GM18499 (cell line): ENCODE results near the gene TCAF1.
A peak's percentile ranks its signal among the peaks of the same experiment; 100 is the strongest.

Experiments used
- ATAC-seq: cut with Tn5 transposase; IDR thresholded peaks from one replicate; pipeline ENCODE4 v1.9.1; 2021; ENCODE audit warnings: moderate number of reproducible peaks; ENCODE audit not compliant: insufficient read depth, unreplicated experiment

Gene TCAF1

GRCh38 chr7:143901668-143902331 lies at the start of gene TCAF1:
TSS of gene TCAF1 (minus strand) at chr7:143902176. CDS start at chr7:143876608, 25,568 bp downstream.
- ATAC-seq, result peak; percentile 63

DNA sequence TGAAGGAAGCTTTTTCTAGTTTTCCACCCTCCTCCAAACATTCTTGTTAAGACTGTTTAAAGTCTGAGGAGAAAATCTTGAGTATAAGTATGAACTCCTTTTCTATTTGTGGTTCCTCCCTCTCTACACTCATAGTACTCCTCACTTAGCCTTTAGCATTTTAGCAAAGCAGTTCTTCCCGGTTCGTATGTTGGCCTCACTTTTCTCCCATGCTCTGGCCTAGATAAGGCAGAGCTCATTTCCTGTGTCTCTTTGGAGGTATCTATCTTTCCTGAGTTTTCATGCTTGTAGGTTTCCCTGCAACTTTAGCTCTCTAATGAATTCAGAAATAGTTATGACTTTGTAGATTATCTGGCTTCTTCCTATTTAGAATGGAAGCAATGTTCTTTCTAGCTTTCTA lies 46.8 kb upstream of the TCAF1 start:
- no peak for ATAC-seq

GRCh38 chr7:143947111-143947510 lies 45.1 kb upstream of the TCAF1 start:
- no peak for ATAC-seq

GRCh38 chr7:143945423-143945822 lies 43.4 kb upstream of the TCAF1 start:
- ATAC-seq, result no peak

GRCh38 chr7:143938379-143939243 lies 36.6 kb upstream of the TCAF1 start:
- no peak for ATAC-seq

DNA sequence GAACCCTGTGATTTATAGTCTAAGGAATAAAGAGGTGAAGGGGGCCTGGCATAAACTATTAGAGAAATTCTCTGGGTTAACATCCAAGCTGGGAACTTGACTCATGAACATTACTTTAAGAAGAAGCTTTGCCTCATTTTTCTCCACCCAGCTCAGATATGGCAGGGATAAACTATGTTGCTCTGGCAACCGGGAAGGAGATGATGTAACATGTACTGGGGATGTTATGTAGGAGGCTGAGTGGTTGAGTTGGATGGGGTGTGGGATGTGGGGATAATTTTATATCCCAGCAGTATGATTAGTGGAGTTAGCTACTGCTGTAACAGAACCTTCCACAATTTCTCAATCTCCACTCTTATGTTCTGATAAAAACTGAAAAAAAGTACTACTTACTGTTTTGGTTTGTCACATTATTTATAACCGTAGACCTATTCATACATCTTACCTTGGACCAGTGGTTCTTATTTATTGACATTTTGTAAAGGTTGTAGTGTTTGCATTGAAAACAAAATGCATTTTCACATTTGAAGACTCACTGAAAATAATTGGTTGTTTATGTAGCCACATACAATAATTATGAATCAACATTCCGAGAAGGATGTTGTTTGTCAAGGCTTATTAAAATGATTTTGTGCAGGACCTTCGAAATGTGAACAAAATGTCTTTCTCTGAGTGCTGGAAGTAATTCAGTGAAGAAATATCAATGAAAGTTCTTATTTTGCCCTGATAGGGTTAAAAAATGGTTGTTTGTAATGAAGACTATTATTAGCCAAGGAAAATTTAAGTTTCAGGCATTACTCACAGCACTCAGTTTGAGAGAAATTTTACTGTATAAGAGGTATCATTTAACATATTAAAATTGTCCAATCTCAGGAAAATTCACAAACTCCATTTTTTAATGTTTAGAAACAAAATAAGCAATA lies 34.4 kb upstream of the TCAF1 start:
- ATAC-seq, result no peak

- ATAC-seq, result no peak
Observed at GRCh38 chr7:143934526-143935325, 32.8 kb upstream of the TCAF1 start, which contains the start of gene OR2F2. TSS of gene OR2F2 (plus strand) at chr7:143935233. CDS start at chr7:143935233, 0 bp downstream.

DNA sequence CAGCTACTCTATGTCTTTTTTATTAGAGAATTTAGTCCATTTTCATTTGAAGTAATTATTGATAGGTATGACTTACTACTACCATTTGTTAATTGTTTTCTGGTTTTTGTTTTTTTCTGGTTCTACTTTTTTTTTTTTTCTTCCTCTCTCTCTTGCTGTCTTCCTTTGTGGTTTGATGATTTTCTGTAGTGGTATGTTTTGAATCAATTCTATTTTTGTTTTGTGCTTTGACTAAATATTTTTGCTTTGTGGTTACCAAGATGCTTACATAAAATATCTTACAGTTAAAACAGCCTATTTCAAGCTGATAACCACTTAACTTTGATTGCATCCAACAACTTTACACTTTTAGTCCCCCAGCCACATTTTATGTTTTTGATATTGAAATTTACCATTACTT lies 29.8 kb upstream of the TCAF1 start:
- ATAC-seq, result no peak

- no peak for ATAC-seq
Observed at GRCh38 chr7:143929224-143929920, 27.4 kb upstream of the TCAF1 start.

DNA sequence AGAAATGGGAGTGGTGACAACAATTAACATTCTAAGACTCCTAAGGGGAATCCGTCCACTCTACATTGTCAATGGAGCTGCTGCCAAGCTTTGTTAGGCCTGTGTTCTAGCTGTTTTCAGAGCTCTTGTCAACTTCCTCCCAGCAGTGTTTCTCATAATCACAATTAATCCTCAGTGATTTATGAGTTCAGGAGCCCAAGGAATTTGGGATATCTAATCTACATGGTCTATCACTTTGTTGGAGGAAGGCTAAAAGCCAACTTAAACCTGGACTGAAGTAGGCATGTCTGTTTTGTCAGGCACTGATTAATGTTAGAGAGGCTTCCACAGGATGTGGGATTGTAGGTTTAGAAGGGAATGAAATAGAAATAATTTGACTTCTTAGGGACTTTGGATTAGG lies 22.9 kb upstream of the TCAF1 start:
- no peak for ATAC-seq

DNA sequence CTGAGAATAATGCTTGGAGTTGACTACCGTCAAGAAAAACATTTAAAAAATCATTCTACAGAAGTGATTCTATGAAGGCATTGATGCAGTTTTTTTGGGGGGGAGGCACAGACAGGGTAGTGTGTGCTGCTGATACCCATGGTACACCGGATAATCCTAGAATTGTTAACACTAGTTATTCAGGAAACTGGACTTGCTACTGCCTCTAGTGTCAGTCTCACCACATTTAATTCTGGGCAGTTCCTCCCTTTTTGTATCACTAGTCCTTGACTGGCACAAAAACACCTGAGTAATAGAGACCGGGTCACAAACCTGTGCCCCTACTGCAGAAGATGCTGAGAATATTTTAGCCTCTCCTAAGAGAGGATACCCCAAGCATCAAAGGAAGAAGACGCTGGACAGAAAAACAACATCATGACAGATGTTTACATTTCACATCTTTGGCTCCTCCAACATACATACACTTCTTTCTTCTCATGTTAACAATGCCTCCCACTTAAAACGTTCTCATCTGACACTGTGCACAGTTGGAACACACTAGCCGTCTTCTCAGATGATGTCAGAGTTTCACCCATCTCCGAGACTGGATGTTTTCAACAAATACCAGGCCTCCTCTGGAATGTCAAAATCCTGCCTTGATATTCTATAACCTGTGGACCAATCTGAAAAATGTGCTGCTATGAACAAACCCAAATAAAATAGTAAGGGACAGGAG lies 13.1 kb upstream of the TCAF1 start:
- ATAC-seq, result no peak

- no peak for ATAC-seq
Observed at GRCh38 chr7:143913945-143914615, 12.1 kb upstream of the TCAF1 start.

DNA sequence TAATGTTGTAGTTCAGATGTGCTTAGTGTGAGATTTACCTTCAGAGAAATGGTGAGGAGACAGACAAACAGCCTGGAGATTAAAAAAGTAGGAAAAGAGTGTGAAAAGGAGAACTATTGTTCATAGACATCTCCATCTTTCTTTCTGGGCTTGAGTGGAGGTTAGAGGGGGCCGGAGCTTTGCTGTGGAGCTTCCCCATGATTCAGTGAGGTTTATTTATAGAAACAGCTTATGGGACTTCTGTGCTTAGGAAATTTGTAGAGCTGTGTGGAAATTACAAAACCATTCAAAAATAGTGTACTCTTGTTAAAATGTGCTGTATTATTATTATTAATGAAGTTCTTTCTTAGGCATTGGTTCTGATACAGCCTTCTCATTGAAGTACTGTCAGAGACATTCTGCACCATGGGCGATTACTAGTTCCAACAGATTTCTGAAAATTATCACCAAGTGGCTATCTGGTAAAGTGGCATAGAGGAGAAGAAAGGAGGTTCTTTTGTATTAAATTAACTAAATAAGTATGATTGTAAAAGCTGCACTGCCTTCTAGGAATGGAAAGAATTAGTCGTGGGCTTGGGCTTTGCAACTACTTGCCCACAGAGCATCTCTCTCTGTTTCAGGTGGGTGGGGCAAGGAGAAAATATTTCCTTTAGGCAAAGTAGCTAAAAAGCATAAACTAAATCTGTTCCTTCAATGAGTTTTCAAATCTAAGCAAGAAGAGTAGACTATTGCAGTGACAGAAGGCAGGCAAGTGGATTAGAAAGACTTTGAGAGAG lies 8.7 kb upstream of the TCAF1 start:
- ATAC-seq, result no peak

DNA sequence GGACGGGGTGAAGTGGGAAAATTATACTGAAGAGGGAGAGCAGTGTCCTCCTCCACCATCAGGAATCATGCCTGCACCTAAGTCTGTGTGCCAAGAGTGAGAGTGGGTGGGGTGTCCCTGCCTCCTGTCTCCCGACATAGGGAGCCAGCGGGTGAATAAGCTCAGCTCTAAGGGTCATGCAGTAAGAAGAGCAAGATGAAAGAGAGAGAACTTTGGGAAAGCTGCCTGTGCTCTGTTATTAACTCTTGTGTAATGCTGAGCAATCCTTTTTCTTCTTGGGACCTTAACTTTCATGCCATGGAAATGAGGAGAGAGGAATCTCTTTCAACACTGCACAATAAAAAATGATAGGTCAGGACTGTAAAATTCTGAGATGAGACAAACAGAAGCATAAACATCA lies 7.9 kb upstream of the TCAF1 start:
- ATAC-seq, result no peak

DNA sequence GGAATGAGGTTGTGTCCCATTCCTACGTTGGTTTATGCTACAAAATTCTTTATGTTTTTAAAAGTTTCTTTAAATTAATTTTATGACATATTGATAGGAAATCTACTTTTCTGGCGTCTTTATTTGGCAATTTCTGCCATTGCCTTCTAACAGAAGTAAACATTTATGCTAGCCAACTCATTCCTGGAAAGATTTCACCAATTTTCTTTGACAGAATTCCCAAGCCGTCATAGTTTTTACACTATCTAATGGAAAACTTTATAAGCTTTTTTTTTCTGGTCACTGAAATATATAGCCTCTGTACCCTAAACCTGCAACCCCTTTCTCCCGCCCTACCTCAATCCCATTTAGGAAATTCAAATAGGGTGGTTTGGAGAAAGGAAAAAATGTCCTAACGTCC lies 6.1 kb upstream of the TCAF1 start:
- ATAC-seq, result no peak

DNA sequence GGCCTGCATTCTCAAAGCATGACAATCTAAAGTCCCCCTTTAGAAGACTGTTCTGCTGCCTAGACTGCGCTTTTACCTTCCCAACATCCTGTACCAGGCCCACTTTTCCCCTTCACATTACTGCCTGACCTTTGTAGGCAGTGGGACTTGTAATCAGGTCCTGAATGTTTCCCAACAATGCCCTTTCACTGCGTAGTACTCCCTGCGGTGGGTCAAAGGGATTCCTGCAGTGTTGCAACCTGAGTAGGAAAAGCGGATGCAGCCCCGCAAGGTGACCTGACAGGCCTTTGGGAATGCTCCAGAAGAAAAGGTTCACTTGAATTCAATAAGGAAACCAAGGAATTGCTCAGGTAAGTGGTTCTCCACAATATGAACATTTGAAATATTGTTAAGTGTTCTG lies 4.9 kb upstream of the TCAF1 start:
- no peak for ATAC-seq

GRCh38 chr7:143906151-143906550 lies 4.2 kb upstream of the TCAF1 start:
- no peak for ATAC-seq
